ENCODE data around the gene ARID3A. TPM values are rescaled to one million over a fixed set of nuclear protein-coding genes. Genes with fewer than 3 reads are reported as not detected.

The ARID3A gene
- total RNA-seq, 1 experiment from 2014 or later, result 116 TPM

DNA sequence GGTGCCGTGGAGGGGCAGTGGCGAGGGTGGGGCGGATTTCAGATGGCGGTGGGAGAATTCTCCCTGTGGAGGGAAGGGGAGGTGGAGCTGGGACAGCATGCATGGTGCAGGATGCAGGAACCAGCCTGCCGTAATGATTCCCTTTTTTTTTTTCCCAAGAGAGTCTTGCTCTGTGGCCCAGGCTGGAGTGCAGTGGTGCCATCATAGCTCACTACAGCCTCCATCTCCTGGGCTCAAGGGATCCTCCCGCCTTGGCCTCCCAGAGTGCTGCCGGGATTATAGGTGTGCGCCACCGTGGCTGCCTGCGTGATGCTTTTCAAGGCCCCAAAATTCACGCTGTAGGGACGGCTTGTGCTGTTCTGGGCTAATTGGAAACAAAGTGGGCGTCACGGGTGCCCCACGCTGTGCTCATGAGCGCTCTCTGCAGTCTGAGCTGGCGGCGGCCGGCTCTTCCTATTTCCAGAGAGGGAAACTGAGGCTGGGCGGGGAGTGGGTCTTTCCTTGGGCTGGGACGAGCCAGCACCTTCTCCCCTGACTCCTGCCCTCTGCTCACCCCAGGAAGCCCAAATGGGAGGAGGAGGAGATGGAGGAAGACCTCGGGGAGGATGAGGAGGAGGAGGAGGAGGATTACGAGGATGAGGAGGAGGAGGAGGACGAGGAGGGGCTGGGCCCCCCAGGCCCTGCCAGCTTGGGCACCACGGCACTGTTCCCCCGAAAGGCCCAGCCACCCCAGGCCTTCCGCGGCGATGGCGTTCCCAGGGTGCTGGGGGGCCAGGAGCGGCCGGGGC lies 6.2 kb downstream of the ARID3A start:
- H3K27ac Mint-ChIP-seq, result no peak overlapping the region; the same call in 1 of the 2 replicates
- no peaks in the 10 kb centered on the region for H3K9me3 Mint-ChIP-seq
- DNase-seq (ENCODE audit: low spot score), result no peak
- no peak for ATAC-seq
- TF ChIP-seq ZNF263 (CRISPR knock-in tag; IDR thresholded peaks at IDR 0.05; ENCODE audit: low read depth), result peak; percentile 74
- TF ChIP-seq, protein P1, sequence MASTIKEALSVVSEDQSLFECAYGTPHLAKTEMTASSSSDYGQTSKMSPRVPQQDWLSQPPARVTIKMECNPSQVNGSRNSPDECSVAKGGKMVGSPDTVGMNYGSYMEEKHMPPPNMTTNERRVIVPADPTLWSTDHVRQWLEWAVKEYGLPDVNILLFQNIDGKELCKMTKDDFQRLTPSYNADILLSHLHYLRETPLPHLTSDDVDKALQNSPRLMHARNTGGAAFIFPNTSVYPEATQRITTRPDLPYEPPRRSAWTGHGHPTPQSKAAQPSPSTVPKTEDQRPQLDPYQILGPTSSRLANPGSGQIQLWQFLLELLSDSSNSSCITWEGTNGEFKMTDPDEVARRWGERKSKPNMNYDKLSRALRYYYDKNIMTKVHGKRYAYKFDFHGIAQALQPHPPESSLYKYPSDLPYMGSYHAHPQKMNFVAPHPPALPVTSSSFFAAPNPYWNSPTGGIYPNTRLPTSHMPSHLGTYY (CRISPR knock-in tag; IDR thresholded peaks at IDR 0.05), result no peak
- TF ChIP-seq ELF4 (CRISPR knock-in tag; IDR thresholded peaks at IDR 0.05; ENCODE audit: low read depth), result no peak
- no peak for TF ChIP-seq FOXJ3 (CRISPR knock-in tag; IDR thresholded peaks at IDR 0.05; ENCODE audit: borderline replicate concordance)
- TF ChIP-seq, protein P2, sequence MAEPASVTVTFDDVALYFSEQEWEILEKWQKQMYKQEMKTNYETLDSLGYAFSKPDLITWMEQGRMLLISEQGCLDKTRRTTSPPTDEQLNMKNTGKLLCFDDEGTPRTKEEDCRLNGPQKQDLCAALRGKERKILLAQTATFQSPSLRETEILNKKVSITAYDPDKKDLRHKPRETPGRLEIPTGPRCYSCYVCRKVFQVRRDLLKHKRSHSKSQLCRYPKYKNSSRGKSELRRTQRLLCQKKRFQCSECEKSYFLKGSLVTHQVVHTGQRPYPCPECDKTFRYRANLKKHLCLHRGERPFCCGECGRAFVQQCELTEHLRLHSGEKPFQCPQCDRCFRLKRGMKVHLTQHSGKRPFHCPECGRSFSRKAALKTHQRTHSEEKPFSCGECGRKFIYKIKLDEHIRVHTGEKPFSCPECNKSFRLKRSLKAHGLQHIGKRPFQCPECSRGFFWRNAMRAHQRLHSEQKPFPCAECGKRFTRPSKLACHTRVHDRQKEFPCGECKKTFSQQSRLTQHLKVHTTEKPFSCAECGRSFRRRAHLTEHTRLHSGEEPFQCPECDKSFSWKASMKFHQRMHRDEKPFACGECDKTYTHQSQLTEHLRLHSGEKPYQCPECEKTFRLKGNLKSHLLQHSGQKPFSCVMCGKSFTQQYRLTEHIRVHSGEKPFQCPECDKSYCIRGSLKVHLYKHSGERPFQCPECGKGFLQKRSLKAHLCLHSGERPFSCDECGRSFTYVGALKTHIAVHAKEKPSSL (CRISPR knock-in tag; conservative IDR thresholded peaks at IDR 0.05), result no peak
- no peak for TF ChIP-seq ZNF671 (CRISPR knock-in tag; IDR thresholded peaks at IDR 0.05)
- 0 out of 2 replicates have a peak, but pooled peaks have one; percentile 53 for TF ChIP-seq ZNF121 (CRISPR knock-in tag; IDR thresholded peaks at IDR 0.05)
- H3K4me3 Mint-ChIP-seq, result no peak overlapping the region
- H3K4me1 Mint-ChIP-seq, result peaks cover 16% of the 10 kb centered on the region
- no peaks in the 10 kb centered on the region for H3K27me3 Mint-ChIP-seq (ENCODE audit: low read depth)
- CTCF ChIA-PET, result interaction anchor here (0.9 to 3.4 kb wide), 4 partner anchors 10 to 52 kb away, joined by 3 to 13 read pairs (median 5); no protein-coding TSS in a partner anchor
- peaks cover 11% of the 10 kb centered on the region for H3K36me3 Mint-ChIP-seq
- POLR2A ChIA-PET, result interaction anchor here (0.6 to 0.7 kb wide), 2 partner anchors 191 to 256 kb away, joined by 3 read pairs; no protein-coding TSS in a partner anchor

DNA sequence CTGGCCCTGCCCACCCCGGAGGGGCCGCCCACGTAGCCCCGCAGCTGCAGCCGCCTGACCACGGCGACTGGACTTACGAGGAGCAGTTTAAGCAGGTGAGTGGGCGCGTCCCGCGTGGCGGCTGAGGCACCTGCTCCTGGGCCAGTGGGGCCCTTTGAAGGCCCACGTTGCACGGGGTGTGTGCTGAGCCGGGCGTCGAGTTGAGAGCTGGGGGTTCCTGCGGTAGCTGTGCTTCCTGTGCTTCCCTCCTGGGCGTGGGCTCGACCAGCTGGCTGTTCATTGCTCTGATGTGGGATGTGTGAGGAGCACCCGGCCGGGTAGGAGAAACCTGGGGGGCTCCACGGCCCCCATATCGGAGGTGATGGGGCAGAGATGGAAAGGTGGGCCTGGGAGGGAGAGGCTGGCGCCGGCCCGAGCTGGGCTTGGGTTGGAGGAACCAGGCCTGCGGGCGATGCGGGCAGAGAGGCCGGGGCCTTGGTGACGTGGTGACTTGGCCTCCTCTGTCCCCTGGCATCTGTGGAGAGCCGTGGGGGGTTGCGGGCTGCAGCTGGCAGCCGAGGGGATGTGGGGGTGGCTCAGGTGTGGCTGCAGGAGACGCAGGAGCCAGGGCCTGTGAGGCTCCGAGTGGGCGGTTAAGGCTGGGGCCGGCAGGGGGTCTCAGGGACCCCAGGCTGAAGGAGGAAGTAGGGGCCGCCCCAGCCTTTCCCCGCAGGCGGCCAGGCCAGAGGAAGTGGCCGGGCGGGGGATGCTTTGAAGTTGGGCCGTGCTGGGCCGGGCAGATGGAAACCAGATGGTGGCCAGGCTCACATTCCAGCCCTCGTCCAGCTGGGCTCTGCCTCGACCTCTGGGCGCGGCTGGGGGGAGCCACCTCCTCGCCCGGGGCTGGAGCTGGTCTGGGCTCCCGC lies 7.1 kb downstream of the ARID3A start:
- Mint-ChIP-seq H3K4me3 (no peak overlapping the region), H3K36me3 (peaks cover 15% of the 10 kb centered on the region), H3K27me3 (ENCODE audit: low read depth) (no peaks in the 10 kb centered on the region), H3K27ac (peak overlapping the region; percentile 63; the same call in 1 of the 2 replicates), H3K4me1 (peaks cover 16% of the 10 kb centered on the region), H3K9me3 (no peaks in the 10 kb centered on the region)
- peak; percentile 18; the same call in 1 of the 2 replicates for ATAC-seq
- CTCF ChIA-PET, result interaction anchor here (0.9 to 3.4 kb wide), 3 partner anchors 27 to 52 kb away, joined by 6 to 13 read pairs (median 6); no protein-coding TSS in a partner anchor
- POLR2A ChIA-PET, result interaction anchor here (1.0 kb wide), 1 partner anchor 62 kb away, joined by 3 read pairs; no protein-coding TSS in a partner anchor
- DNase-seq (ENCODE audit: low spot score), result no peak
- TF ChIP-seq, protein P3, sequence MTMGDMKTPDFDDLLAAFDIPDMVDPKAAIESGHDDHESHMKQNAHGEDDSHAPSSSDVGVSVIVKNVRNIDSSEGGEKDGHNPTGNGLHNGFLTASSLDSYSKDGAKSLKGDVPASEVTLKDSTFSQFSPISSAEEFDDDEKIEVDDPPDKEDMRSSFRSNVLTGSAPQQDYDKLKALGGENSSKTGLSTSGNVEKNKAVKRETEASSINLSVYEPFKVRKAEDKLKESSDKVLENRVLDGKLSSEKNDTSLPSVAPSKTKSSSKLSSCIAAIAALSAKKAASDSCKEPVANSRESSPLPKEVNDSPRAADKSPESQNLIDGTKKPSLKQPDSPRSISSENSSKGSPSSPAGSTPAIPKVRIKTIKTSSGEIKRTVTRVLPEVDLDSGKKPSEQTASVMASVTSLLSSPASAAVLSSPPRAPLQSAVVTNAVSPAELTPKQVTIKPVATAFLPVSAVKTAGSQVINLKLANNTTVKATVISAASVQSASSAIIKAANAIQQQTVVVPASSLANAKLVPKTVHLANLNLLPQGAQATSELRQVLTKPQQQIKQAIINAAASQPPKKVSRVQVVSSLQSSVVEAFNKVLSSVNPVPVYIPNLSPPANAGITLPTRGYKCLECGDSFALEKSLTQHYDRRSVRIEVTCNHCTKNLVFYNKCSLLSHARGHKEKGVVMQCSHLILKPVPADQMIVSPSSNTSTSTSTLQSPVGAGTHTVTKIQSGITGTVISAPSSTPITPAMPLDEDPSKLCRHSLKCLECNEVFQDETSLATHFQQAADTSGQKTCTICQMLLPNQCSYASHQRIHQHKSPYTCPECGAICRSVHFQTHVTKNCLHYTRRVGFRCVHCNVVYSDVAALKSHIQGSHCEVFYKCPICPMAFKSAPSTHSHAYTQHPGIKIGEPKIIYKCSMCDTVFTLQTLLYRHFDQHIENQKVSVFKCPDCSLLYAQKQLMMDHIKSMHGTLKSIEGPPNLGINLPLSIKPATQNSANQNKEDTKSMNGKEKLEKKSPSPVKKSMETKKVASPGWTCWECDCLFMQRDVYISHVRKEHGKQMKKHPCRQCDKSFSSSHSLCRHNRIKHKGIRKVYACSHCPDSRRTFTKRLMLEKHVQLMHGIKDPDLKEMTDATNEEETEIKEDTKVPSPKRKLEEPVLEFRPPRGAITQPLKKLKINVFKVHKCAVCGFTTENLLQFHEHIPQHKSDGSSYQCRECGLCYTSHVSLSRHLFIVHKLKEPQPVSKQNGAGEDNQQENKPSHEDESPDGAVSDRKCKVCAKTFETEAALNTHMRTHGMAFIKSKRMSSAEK (CRISPR knock-in tag; IDR thresholded peaks at IDR 0.05; ENCODE audit: borderline replicate concordance), result no peak
- TF ChIP-seq ELF4 (CRISPR knock-in tag; IDR thresholded peaks at IDR 0.05; ENCODE audit: low read depth) (no peak), GABPB1 (CRISPR knock-in tag; IDR thresholded peaks at IDR 0.05) (no peak), ETV6 (CRISPR knock-in tag; IDR thresholded peaks at IDR 0.05) (peak; percentile 64; the same call in 1 of the 2 replicates)
- TF ChIP-seq, protein P4, sequence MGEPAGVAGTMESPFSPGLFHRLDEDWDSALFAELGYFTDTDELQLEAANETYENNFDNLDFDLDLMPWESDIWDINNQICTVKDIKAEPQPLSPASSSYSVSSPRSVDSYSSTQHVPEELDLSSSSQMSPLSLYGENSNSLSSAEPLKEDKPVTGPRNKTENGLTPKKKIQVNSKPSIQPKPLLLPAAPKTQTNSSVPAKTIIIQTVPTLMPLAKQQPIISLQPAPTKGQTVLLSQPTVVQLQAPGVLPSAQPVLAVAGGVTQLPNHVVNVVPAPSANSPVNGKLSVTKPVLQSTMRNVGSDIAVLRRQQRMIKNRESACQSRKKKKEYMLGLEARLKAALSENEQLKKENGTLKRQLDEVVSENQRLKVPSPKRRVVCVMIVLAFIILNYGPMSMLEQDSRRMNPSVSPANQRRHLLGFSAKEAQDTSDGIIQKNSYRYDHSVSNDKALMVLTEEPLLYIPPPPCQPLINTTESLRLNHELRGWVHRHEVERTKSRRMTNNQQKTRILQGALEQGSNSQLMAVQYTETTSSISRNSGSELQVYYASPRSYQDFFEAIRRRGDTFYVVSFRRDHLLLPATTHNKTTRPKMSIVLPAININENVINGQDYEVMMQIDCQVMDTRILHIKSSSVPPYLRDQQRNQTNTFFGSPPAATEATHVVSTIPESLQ (CRISPR knock-in tag; IDR thresholded peaks at IDR 0.05), result no peak
- TF ChIP-seq, protein P5, sequence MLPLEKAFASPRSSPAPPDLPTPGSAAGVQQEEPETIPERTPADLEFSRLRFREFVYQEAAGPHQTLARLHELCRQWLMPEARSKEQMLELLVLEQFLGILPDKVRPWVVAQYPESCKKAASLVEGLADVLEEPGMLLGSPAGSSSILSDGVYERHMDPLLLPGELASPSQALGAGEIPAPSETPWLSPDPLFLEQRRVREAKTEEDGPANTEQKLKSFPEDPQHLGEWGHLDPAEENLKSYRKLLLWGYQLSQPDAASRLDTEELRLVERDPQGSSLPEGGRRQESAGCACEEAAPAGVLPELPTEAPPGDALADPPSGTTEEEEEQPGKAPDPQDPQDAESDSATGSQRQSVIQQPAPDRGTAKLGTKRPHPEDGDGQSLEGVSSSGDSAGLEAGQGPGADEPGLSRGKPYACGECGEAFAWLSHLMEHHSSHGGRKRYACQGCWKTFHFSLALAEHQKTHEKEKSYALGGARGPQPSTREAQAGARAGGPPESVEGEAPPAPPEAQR (CRISPR knock-in tag; IDR thresholded peaks at IDR 0.05), result no peak
- TF ChIP-seq, protein P6, sequence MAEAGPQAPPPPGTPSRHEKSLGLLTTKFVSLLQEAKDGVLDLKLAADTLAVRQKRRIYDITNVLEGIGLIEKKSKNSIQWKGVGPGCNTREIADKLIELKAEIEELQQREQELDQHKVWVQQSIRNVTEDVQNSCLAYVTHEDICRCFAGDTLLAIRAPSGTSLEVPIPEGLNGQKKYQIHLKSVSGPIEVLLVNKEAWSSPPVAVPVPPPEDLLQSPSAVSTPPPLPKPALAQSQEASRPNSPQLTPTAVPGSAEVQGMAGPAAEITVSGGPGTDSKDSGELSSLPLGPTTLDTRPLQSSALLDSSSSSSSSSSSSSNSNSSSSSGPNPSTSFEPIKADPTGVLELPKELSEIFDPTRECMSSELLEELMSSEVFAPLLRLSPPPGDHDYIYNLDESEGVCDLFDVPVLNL (CRISPR knock-in tag; IDR thresholded peaks at IDR 0.05; ENCODE audit: borderline replicate concordance, low read depth), result no peak
- TF ChIP-seq, protein P7, sequence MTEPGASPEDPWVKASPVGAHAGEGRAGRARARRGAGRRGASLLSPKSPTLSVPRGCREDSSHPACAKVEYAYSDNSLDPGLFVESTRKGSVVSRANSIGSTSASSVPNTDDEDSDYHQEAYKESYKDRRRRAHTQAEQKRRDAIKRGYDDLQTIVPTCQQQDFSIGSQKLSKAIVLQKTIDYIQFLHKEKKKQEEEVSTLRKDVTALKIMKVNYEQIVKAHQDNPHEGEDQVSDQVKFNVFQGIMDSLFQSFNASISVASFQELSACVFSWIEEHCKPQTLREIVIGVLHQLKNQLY (CRISPR knock-in tag; IDR thresholded peaks at IDR 0.05), result no peak
- TF ChIP-seq, protein P8, sequence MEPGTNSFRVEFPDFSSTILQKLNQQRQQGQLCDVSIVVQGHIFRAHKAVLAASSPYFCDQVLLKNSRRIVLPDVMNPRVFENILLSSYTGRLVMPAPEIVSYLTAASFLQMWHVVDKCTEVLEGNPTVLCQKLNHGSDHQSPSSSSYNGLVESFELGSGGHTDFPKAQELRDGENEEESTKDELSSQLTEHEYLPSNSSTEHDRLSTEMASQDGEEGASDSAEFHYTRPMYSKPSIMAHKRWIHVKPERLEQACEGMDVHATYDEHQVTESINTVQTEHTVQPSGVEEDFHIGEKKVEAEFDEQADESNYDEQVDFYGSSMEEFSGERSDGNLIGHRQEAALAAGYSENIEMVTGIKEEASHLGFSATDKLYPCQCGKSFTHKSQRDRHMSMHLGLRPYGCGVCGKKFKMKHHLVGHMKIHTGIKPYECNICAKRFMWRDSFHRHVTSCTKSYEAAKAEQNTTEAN (CRISPR knock-in tag; IDR thresholded peaks at IDR 0.05), result no peak

Measured in WTC11 (cell line).